ENCODE results near the gene BBS5. TPM values are rescaled to one million over a fixed set of nuclear protein-coding genes. Genes with fewer than 3 reads are reported as not detected.
A peak's percentile ranks its signal among the peaks of the same experiment; 100 is the strongest.

BBS5 gene
- total and polyA plus RNA-seq, 2 experiments from 2014 or later, result 4.5 to 8.0 TPM

- Histone ChIP-seq H3K9ac (no peak overlapping the region), H3K36me3 (ENCODE audit: low read depth) (no peaks in the 10 kb centered on the region), H3K27me3 (replicated peaks; ENCODE audit: insufficient read depth) (no peaks in the 10 kb centered on the region), H3K4me2 (ENCODE audit: unreplicated experiment) (no peak overlapping the region), H2AFZ (peak overlapping the region; percentile 32; the same call in 1 of the 2 replicates), H3K4me1 (ENCODE audit: insufficient read depth) (peaks cover 8% of the 10 kb centered on the region), H3F3A (ENCODE audit: insufficient read depth) (no peaks in the 10 kb centered on the region), H4K20me1 (ENCODE audit: insufficient read depth) (no peaks in the 10 kb centered on the region), H3K27ac (no peak overlapping the region), H3K79me2 (ENCODE audit: insufficient read depth) (no peaks in the 10 kb centered on the region), H3K9me3 (ENCODE audit: low read depth) (no peaks in the 10 kb centered on the region), H3K4me3 (no peak overlapping the region), H3K9me2 (ENCODE audit: insufficient read depth) (no peaks in the 10 kb centered on the region)
- DNase-seq, result no peak
- in situ Hi-C loops (cut with MboI), result loop anchor here (25.0 kb wide), 1 partner anchor 1368 kb away; no protein-coding TSS in a partner anchor
- 96 to 100% methylated on average over 1 of the region's 1 CpG for whole genome bisulfite sequencing, 2 experiments (ENCODE audit: low coverage in 1 of 2, low lambda C conversion rate in 2 of 2, missing lambda C conversion rate in 2 of 2)
- no peak for TF ChIP-seq EZH2phosphoT487 (IDR thresholded peaks at IDR 0.05; ENCODE audit: insufficient read depth, low read depth)
- TF ChIP-seq EZH2 (IDR thresholded peaks at IDR 0.05; ENCODE audit: insufficient read depth, poor library complexity, severe bottlenecking), result no peak
Measured at GRCh38 chr2:169468841-169469240, 10.5 kb upstream of the BBS5 start.

- no peak overlapping the region for H3K9ac ChIP-seq
- H3K36me3 ChIP-seq (ENCODE audit: low read depth), result no peaks in the 10 kb centered on the region
- H3K27me3 ChIP-seq (replicated peaks; ENCODE audit: insufficient read depth), result no peaks in the 10 kb centered on the region
- no peaks in the 10 kb centered on the region for H3K9me3 ChIP-seq (ENCODE audit: low read depth)
- no peak overlapping the region for H3K4me2 ChIP-seq (ENCODE audit: unreplicated experiment)
- H3K27ac ChIP-seq, result no peak overlapping the region
- in situ Hi-C loops (cut with MboI), result loop anchor here (25.0 kb wide), 1 partner anchor 1367 kb away; no protein-coding TSS in a partner anchor
- H4K20me1 ChIP-seq (ENCODE audit: insufficient read depth), result no peaks in the 10 kb centered on the region
- H3K4me3 ChIP-seq, result no peak overlapping the region
- no peaks in the 10 kb centered on the region for H3K79me2 ChIP-seq (ENCODE audit: insufficient read depth)
- no peaks in the 10 kb centered on the region for H3K4me1 ChIP-seq (ENCODE audit: insufficient read depth)
- WGBS, 2 experiments (ENCODE audit: low coverage in 1 of 2, low lambda C conversion rate in 2 of 2, missing lambda C conversion rate in 2 of 2), result 81 to 83% methylated on average over 3 of the region's 3 CpGs
- DNase-seq, result no peak
- TF ChIP-seq EZH2 (IDR thresholded peaks at IDR 0.05; ENCODE audit: insufficient read depth, poor library complexity, severe bottlenecking), result no peak
- no peak for TF ChIP-seq EZH2phosphoT487 (IDR thresholded peaks at IDR 0.05; ENCODE audit: insufficient read depth, low read depth)
- no peaks in the 10 kb centered on the region for H3F3A ChIP-seq (ENCODE audit: insufficient read depth)
- H3K9me2 ChIP-seq (ENCODE audit: insufficient read depth), result no peaks in the 10 kb centered on the region
- H2AFZ ChIP-seq, result no peak overlapping the region; the same call in 1 of the 2 replicates
Measured at GRCh38 chr2:169469952-169470572, 9.2 kb upstream of the BBS5 start.

- Histone ChIP-seq H3K36me3 (ENCODE audit: low read depth) (no peaks in the 10 kb centered on the region), H3K4me3 (no peak overlapping the region), H3K9me3 (ENCODE audit: low read depth) (no peaks in the 10 kb centered on the region), H4K20me1 (ENCODE audit: insufficient read depth) (no peaks in the 10 kb centered on the region), H3K4me1 (ENCODE audit: insufficient read depth) (no peaks in the 10 kb centered on the region), H3K9ac (no peak overlapping the region), H3K27me3 (replicated peaks; ENCODE audit: insufficient read depth) (no peaks in the 10 kb centered on the region), H2AFZ (no peak overlapping the region), H3K27ac (no peak overlapping the region), H3F3A (ENCODE audit: insufficient read depth) (no peaks in the 10 kb centered on the region), H3K9me2 (ENCODE audit: insufficient read depth) (no peaks in the 10 kb centered on the region), H3K4me2 (ENCODE audit: unreplicated experiment) (no peak overlapping the region), H3K79me2 (ENCODE audit: insufficient read depth) (no peaks in the 10 kb centered on the region)
- in situ Hi-C loops (cut with MboI), result loop anchor here (25.0 kb wide), 1 partner anchor 1365 kb away; no protein-coding TSS in a partner anchor
- WGBS, 2 experiments (ENCODE audit: low coverage in 1 of 2, low lambda C conversion rate in 2 of 2, missing lambda C conversion rate in 2 of 2), result 26 to 34% methylated on average over 1 of the region's 1 CpG
- no peak for TF ChIP-seq EZH2phosphoT487 (IDR thresholded peaks at IDR 0.05; ENCODE audit: insufficient read depth, low read depth)
- TF ChIP-seq EZH2 (IDR thresholded peaks at IDR 0.05; ENCODE audit: insufficient read depth, poor library complexity, severe bottlenecking), result no peak
- peak; percentile 6 for DNase-seq
Measured at GRCh38 chr2:169472249-169472648, 7.0 kb upstream of the BBS5 start.

GRCh38 chr2:169476459-169476858 is 2.8 kb upstream of the BBS5 start:
- no peak overlapping the region for H3K9ac ChIP-seq
- whole genome bisulfite sequencing, 2 experiments (ENCODE audit: low coverage in 1 of 2, low lambda C conversion rate in 2 of 2, missing lambda C conversion rate in 2 of 2), result 71 to 85% methylated on average over 3 of the region's 3 CpGs
- no peaks in the 10 kb centered on the region for H3K9me3 ChIP-seq (ENCODE audit: low read depth)
- no peak overlapping the region for H3K4me3 ChIP-seq
- peaks cover 13% of the 10 kb centered on the region for H3K4me1 ChIP-seq (ENCODE audit: insufficient read depth)
- no peaks in the 10 kb centered on the region for H3K36me3 ChIP-seq (ENCODE audit: low read depth)
- peak; percentile 19 for DNase-seq
- in situ Hi-C loops (cut with MboI), result no loop called here
- TF ChIP-seq EZH2phosphoT487 (IDR thresholded peaks at IDR 0.05; ENCODE audit: insufficient read depth, low read depth) (no peak), EZH2 (IDR thresholded peaks at IDR 0.05; ENCODE audit: insufficient read depth, poor library complexity, severe bottlenecking) (no peak)
- H3K27me3 ChIP-seq (replicated peaks; ENCODE audit: insufficient read depth), result no peaks in the 10 kb centered on the region
- no peaks in the 10 kb centered on the region for H3K79me2 ChIP-seq (ENCODE audit: insufficient read depth)
- H4K20me1 ChIP-seq (ENCODE audit: insufficient read depth), result no peaks in the 10 kb centered on the region
- no peak overlapping the region for H3K4me2 ChIP-seq (ENCODE audit: unreplicated experiment)
- no peak overlapping the region for H3K27ac ChIP-seq
- H2AFZ ChIP-seq, result no peak overlapping the region
- peaks cover 7% of the 10 kb centered on the region; the same call in 1 of the 2 replicates for H3F3A ChIP-seq (ENCODE audit: insufficient read depth)
- no peaks in the 10 kb centered on the region for H3K9me2 ChIP-seq (ENCODE audit: insufficient read depth)

All from GM23248 (cell line).